B cell (primary cell): ENCODE data around the gene INTS15. TPM values are rescaled to one million over a fixed set of nuclear protein-coding genes. Genes with fewer than 3 reads are reported as not detected.

ENCODE experiments used
- ATAC-seq: fragments of 200-7000 bp; cut with Tn5 transposase; one replicate; pipeline ENCODE4 v1.10.0; 2021; ENCODE audit warnings: low read depth, mild to moderate bottlenecking, moderate number of reproducible peaks, moderate library complexity
- CTCF ChIA-PET: fragments of 350-600 bp; sonication (Branson Sonifier 250); formaldehyde crosslinking; loops from one replicate; lab custom pipeline; 2021; ENCODE audit warnings: antibody characterized with exemption, inconsistent platforms; lab: Charles Lee
- POLR2A ChIA-PET: fragments of 350-600 bp; sonication (Branson Sonifier 250); formaldehyde crosslinking; loops from one replicate; lab custom pipeline; 2021; ENCODE audit warnings: antibody characterized with exemption; lab: Charles Lee
- DNase-seq: peaks from one replicate; pipeline ENCODE4 v3.0.0; 2013
- H2AFZ ChIP-seq: 2 replicates; pipeline ENCODE4 v1.6.1; 2012; ENCODE audit warnings: mild to moderate bottlenecking, low read depth, low read length; ENCODE audit not compliant: insufficient read depth, poor library complexity, severe bottlenecking
- H3K27ac ChIP-seq, 2 donors: 1 replicate in 1 of 2; 2 replicates in 1 of 2; pipeline ENCODE4 v1.5.1; 2012 to 2013; ENCODE audit warnings: low read length in 2 of 2, mild to moderate bottlenecking in 2 of 2, moderate library complexity in 1 of 2
- H3K27me3 ChIP-seq, 4 experiments: fragments of 200-600 bp in 1 of 4; sonication (generic) in 1 of 4; replicated peaks in 1 of 4; 1 replicate in 2 of 4; 2 replicates in 2 of 4; pipeline versions ENCODE4 v1.6.1 to v1.7.0; 2013 to 2016; ENCODE audit warnings: low read length in 3 of 4, mild to moderate bottlenecking in 2 of 4, mixed read lengths in 1 of 4, moderate library complexity in 1 of 4; ENCODE audit not compliant: insufficient read depth in 4 of 4, control insufficient read depth in 3 of 4; ENCODE audit errors: control extremely low read depth in 1 of 4
- H3K36me3 ChIP-seq, 2 experiments: replicated peaks in 1 of 2; 1 replicate in 1 of 2; 2 replicates in 1 of 2; pipeline versions ENCODE4 v1.6.1 to v1.7.1; 2013; ENCODE audit warnings: low read length in 1 of 2; ENCODE audit not compliant: insufficient read depth in 2 of 2, control insufficient read depth in 1 of 2; ENCODE audit errors: control extremely low read depth in 1 of 2, extremely low read depth in 1 of 2
- H3K4me1 ChIP-seq, 2 donors: fragments of 200-600 bp in 1 of 2; sonication (generic) in 1 of 2; 1 replicate in 1 of 2; 2 replicates in 1 of 2; pipeline versions ENCODE4 v1.5.1 to v1.6.1; 2013 to 2017; ENCODE audit warnings: low read length in 2 of 2; ENCODE audit not compliant: control insufficient read depth in 2 of 2, insufficient read depth in 2 of 2
- H3K4me2 ChIP-seq: replicated peaks from 2 replicates; pipeline ENCODE3; 2012; ENCODE audit warnings: mild to moderate bottlenecking, low read depth, low read length; ENCODE audit not compliant: poor library complexity, severe bottlenecking
- H3K4me3 ChIP-seq, 5 experiments: fragments of 200-600 bp in 1 of 5; sonication (generic) in 1 of 5; 1 replicate in 3 of 5; 2 replicates in 2 of 5; pipeline versions ENCODE4 v1.5.1 to v1.7.0; 2011 to 2016; ENCODE audit warnings: low read length in 4 of 5, mild to moderate bottlenecking in 4 of 5, low read depth in 2 of 5, control low read depth in 1 of 5, moderate library complexity in 1 of 5; ENCODE audit not compliant: insufficient read depth in 1 of 5; ENCODE audit errors: control extremely low read depth in 1 of 5, extremely low read depth in 1 of 5
- H3K79me2 ChIP-seq: fragments of 200-600 bp; sonication (generic); one replicate; pipeline ENCODE4 v1.6.0; 2016; ENCODE audit warnings: low read length; ENCODE audit not compliant: control insufficient read depth, insufficient read depth
- H3K9ac ChIP-seq: fragments of 200-600 bp; sonication (generic); 2 replicates; pipeline ENCODE4 v1.6.1; 2017; ENCODE audit warnings: mild to moderate bottlenecking, low read length, moderate library complexity
- H3K9me3 ChIP-seq, 3 donors: one replicate each; pipeline versions ENCODE4 v1.6.1 to v1.7.1; 2013; ENCODE audit warnings: low read length in 2 of 3; ENCODE audit not compliant: control insufficient read depth in 2 of 3, insufficient read depth in 1 of 3; ENCODE audit errors: control extremely low read depth in 1 of 3
- H4K20me1 ChIP-seq: 2 replicates; pipeline ENCODE4 v1.6.0; 2012; ENCODE audit warnings: mild to moderate bottlenecking, low read length; ENCODE audit not compliant: insufficient read depth, control insufficient read depth, poor library complexity, severe bottlenecking
- H3K27ac Mint-ChIP-seq: one replicate; pipeline ENCODE4 v1.8.0; 2021; ENCODE audit warnings: mixed read lengths
- H3K27me3 Mint-ChIP-seq: one replicate; pipeline ENCODE4 v1.8.0; 2021; ENCODE audit warnings: mixed read lengths
- H3K4me1 Mint-ChIP-seq: one replicate; pipeline ENCODE4 v1.8.0; 2021; ENCODE audit warnings: mixed read lengths
- H3K4me3 Mint-ChIP-seq: one replicate; pipeline ENCODE4 v1.8.0; 2021; ENCODE audit warnings: mixed read lengths
- H3K9me3 Mint-ChIP-seq: one replicate; pipeline ENCODE4 v1.8.0; 2022; ENCODE audit warnings: mixed read lengths; ENCODE audit not compliant: insufficient read depth
- EZH2 ChIP-seq: IDR thresholded peaks from 2 replicates; pipeline ENCODE4 v1.6.1; 2012; ENCODE audit warnings: borderline replicate concordance, low read depth, mild to moderate bottlenecking, moderate library complexity, low read length; ENCODE audit not compliant: insufficient read depth, poor library complexity, severe bottlenecking
- WGBS: methylation state at CpG from one replicate; pipeline ENCODE4 v1.1.5; 2013; ENCODE audit warnings: missing lambda C conversion rate; ENCODE audit not compliant: insufficient coverage; 5-methylcytosine and 5-hydroxymethylcytosine counted together
- intact Hi-C: fragments of 100-400 bp; cut with micrococcal nuclease; formaldehyde crosslinking; loops from one replicate; pipeline ENCODE4 v1.10.0; 2022
- polyA plus RNA-seq: library from polyadenylated mRNA; depleted of rRNA; stranded (reverse); fragments of >200 nt; gene quantifications from 2 replicates; pipeline ENCODE4 v1.2.3, GENCODE V29; 2012
- total RNA-seq, 2 donors: library from RNA; stranded (reverse); fragments of 120-200 nt in 1 of 2; gene quantifications; 1 replicate in 1 of 2; 2 replicates in 1 of 2; pipeline versions ENCODE4 v1.2.3 to v1.2.4, GENCODE V29; 2013 to 2022
- TF ChIP-seq, protein P1 (sequence below): fragments of 200-600 bp; IDR thresholded peaks from one replicate; pipeline ENCODE4 v1.8.0; 2022; ENCODE audit warnings: antibody characterized with exemption, mild to moderate bottlenecking

The INTS15 gene
- total and polyA plus RNA-seq, 2 donors (not counting 1 experiment from before 2014, with no cell fraction given), result 57.1 to 63.2 TPM

DNA sequence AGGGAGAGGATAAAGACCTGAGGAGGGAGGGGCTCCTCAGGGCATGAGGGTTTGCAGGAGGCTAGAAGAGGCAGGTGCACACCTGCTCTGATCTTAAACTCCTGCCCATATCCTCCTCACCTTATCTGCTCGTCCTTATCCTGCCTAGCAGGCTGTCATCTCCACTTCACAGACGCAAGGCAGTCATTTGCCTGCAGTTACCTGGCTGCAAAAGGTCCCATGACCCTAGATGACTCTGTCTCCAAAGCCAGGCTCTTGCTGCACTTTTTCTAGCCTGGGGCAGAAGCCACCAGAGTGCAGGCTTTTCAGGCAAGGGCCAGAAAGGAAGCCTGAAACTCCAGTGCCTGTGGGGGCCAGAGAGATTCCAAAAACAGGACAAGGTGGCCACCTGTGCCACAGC, 23.9 kb downstream of the INTS15 start:
- peak overlapping the region; percentile 84 for H3K4me3 Mint-ChIP-seq
- no peak overlapping the region for H3K4me3 ChIP-seq
- H3K36me3 ChIP-seq, result no peaks in the 10 kb centered on the region
- ATAC-seq (no peak), DNase-seq (no peak)
- no peak overlapping the region for H3K27ac ChIP-seq
- CTCF ChIA-PET, result no interaction called here
- H2AFZ ChIP-seq, result no peak overlapping the region
- H3K79me2 ChIP-seq, result no peaks in the 10 kb centered on the region
- no peak overlapping the region for H3K9ac ChIP-seq
- peaks cover 7 to 18% of the 10 kb centered on the region in 2 donors for H3K4me1 ChIP-seq
- H3K4me2 ChIP-seq, result no peak overlapping the region
- POLR2A ChIA-PET, result no interaction called here
- no peaks in the 10 kb centered on the region for H3K9me3 Mint-ChIP-seq
- H3K27me3 ChIP-seq, result peaks cover 0 to 9% (median 3%) of the 10 kb centered on the region in 4 experiments
- WGBS, result 58% methylated on average over 2 of the region's 2 CpGs
- TF ChIP-seq, protein P1, sequence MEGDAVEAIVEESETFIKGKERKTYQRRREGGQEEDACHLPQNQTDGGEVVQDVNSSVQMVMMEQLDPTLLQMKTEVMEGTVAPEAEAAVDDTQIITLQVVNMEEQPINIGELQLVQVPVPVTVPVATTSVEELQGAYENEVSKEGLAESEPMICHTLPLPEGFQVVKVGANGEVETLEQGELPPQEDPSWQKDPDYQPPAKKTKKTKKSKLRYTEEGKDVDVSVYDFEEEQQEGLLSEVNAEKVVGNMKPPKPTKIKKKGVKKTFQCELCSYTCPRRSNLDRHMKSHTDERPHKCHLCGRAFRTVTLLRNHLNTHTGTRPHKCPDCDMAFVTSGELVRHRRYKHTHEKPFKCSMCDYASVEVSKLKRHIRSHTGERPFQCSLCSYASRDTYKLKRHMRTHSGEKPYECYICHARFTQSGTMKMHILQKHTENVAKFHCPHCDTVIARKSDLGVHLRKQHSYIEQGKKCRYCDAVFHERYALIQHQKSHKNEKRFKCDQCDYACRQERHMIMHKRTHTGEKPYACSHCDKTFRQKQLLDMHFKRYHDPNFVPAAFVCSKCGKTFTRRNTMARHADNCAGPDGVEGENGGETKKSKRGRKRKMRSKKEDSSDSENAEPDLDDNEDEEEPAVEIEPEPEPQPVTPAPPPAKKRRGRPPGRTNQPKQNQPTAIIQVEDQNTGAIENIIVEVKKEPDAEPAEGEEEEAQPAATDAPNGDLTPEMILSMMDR, result no peak
- no peak for TF ChIP-seq EZH2
- no peaks in the 10 kb centered on the region for H4K20me1 ChIP-seq
- no peaks in the 10 kb centered on the region for H3K9me3 ChIP-seq
- intact Hi-C loops, result no loop called here
- H3K27ac Mint-ChIP-seq, result no peak overlapping the region
- peaks cover 8% of the 10 kb centered on the region for H3K4me1 Mint-ChIP-seq
- H3K27me3 Mint-ChIP-seq, result peaks cover 4% of the 10 kb centered on the region

DNA sequence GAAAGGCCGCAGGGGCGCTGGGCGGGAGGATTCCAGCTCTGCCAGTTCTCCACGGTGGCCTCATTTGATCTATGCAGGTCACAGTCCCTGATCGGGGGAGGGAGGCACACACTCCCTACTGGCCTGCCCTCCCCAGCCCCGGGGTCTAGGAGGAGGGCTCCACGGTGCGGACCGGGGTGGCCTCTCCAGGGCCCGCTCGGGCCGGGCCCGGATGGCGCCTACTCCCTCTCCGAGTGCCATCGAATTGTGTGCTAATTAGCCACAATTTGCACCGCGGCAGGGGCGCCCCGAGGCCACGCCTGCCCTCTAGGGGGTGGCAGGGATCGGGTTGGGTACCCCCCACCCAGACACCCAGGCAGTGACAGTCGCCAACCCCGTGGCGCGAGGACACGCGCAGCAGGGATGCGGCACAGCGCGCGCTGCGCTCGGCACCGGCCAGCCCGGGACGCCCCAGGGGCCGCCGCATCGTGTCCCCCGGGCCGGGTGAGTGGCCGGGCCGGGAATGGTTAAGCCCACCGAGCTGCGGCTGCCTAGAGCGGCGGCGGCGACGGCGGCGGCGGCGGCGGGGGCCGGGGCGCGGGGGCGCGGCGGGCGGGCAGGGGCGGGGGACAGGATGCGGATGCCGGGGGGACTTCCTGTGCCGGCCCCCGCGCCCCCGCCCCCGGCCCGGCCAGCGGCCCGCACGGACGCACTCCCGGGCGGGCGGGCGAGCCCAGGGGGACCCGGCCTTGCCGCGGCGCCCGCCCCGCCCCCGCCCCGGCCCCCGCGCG, 25.3 kb downstream of the INTS15 start, which contains the start of gene ZNF853:
ZNF853 (plus strand) TSS at position 658 of the 770 bp plus-strand sequence. CDS start 565 bp downstream, outside the sequence.
- TF ChIP-seq, protein P1, result no peak
- no peak for TF ChIP-seq EZH2
- CTCF ChIA-PET, result no interaction called here
- Histone ChIP-seq H3K9ac (peak within 1 kb of the TSS; percentile 69), H2AFZ (peak within 1 kb of the TSS; percentile 87), H3K79me2 (no peaks in the 10 kb centered on the region), H3K4me1 (peaks cover 7 to 23% of the 10 kb centered on the region in 2 donors), H3K4me2 (peak within 1 kb of the TSS; percentile 99), H4K20me1 (no peaks in the 10 kb centered on the region), H3K4me3 (peak within 1 kb of the TSS; percentile 11 to 61 (median 55)), H3K27ac (no peak within 1 kb of the TSS), H3K9me3 (no peaks in the 10 kb centered on the region), H3K36me3 (no peaks in the 10 kb centered on the region), H3K27me3 (peaks cover 0 to 9% (median 3%) of the 10 kb centered on the region in 4 experiments)
- Mint-ChIP-seq H3K4me1 (peaks cover 16% of the 10 kb centered on the region), H3K4me3 (peak within 1 kb of the TSS; percentile 84), H3K9me3 (no peaks in the 10 kb centered on the region), H3K27me3 (peaks cover 4% of the 10 kb centered on the region), H3K27ac (peak within 1 kb of the TSS; percentile 27)
- ATAC-seq, result peak; percentile 57
- 5% methylated on average over 77 of the region's 91 CpGs for WGBS
- DNase-seq, result peak; percentile 49
- intact Hi-C loops, result no loop called here
- POLR2A ChIA-PET, result no interaction called here
